GM12878 (cell line): ENCODE results near the gene RHBDD3. TPM values are rescaled to one million over a fixed set of nuclear protein-coding genes. Genes with fewer than 3 reads are reported as not detected.
"Not testable (repeated sequence)": the region's sequence is repeated elsewhere in the genome, so short reads cannot be mapped to it uniquely, and the experiment has no call there.

Source experiments
- ATAC-seq: fragments of 200-7000 bp; cut with Tn5 transposase; 3 replicates; pipeline ENCODE4 v1.9.1; 2020; ENCODE audit warnings: mild to moderate bottlenecking, moderate library complexity
- BruUV-seq: library from RNA; stranded (reverse); fragments of 400-500 nt; replicated peaks from 2 replicates; lab custom pipeline; 2021; lab: Mats Ljungman, UMichigan
- CTCF ChIA-PET: fragments of 300-600 bp; sonication (Branson Sonifier 250); formaldehyde crosslinking; extraction: SDS; loops from one replicate; lab custom pipeline; 2021; ENCODE audit warnings: inconsistent platforms; lab: Yijun Ruan, JAX
- POLR2A ChIA-PET: fragments of 350-600 bp; formaldehyde crosslinking; extraction: SDS; loops from one replicate; lab custom pipeline; 2021; ENCODE audit warnings: inconsistent platforms; lab: Charles Lee
- RAD21 ChIA-PET: fragments of 300-600 bp; sonication (Branson Sonifier 250); formaldehyde crosslinking; loops from one replicate; lab custom pipeline; 2023; ENCODE audit warnings: antibody characterized with exemption; ENCODE audit not compliant: unreplicated experiment; lab: Charles Lee
- SMC1A ChIA-PET: fragments of 300-600 bp; sonication (Branson Sonifier 250); formaldehyde crosslinking; loops from one replicate; lab custom pipeline; 2023; ENCODE audit not compliant: unreplicated experiment, uncharacterized antibody; lab: Charles Lee
- DNase-seq: peaks from one replicate; pipeline ENCODE4 v3.0.0-alpha.2; 2011; ENCODE audit warnings: low read depth, low spot score
- FAIRE-seq: peaks from 3 replicates; lab custom pipeline; 2011; peaks lifted over from hg19 to GRCh38; lab: Jason Lieb, UNC
- H2AFZ ChIP-seq: 2 replicates; pipeline ENCODE4 v1.6.0; 2011; ENCODE audit warnings: low read depth, low read length, control low read depth; ENCODE audit not compliant: control insufficient read depth
- H3K27ac ChIP-seq: 2 replicates; pipeline ENCODE4 v1.5.1; 2011; ENCODE audit warnings: control low read depth; ENCODE audit not compliant: control insufficient read depth, insufficient read depth
- H3K27me3 ChIP-seq, 2 experiments: replicated peaks in 1 of 2; 2 replicates each; pipeline versions ENCODE4 v1.6.0 to v1.6.1; 2011; ENCODE audit warnings: low read length in 1 of 2; ENCODE audit not compliant: control insufficient read depth in 2 of 2, insufficient read depth in 2 of 2
- H3K36me3 ChIP-seq, 2 experiments: 2 replicates each; pipeline ENCODE4 v1.5.1; 2011; ENCODE audit warnings: low read length in 1 of 2; ENCODE audit not compliant: control insufficient read depth in 2 of 2, insufficient read depth in 2 of 2
- H3K4me1 ChIP-seq: 2 replicates; pipeline ENCODE4 v1.6.1; 2011; ENCODE audit warnings: mild to moderate bottlenecking, low read length, moderate library complexity, mixed read lengths; ENCODE audit not compliant: control insufficient read depth, insufficient read depth
- H3K4me2 ChIP-seq: 2 replicates; pipeline ENCODE4 v1.6.0; 2011; ENCODE audit warnings: control low read depth; ENCODE audit not compliant: control insufficient read depth, insufficient read depth
- H3K4me3 ChIP-seq: fragments of 200-600 bp; sonication (generic); 2 replicates; pipeline ENCODE4 v1.5.1; 2016
- H3K79me2 ChIP-seq: 2 replicates; pipeline ENCODE4 v1.6.0; 2011; ENCODE audit warnings: low read length; ENCODE audit not compliant: control insufficient read depth, insufficient read depth
- H3K9ac ChIP-seq: 2 replicates; pipeline ENCODE4 v1.8.0; 2011; ENCODE audit warnings: low read length, control low read depth, mixed read lengths; ENCODE audit not compliant: control insufficient read depth, insufficient read depth
- H3K9me3 ChIP-seq: replicated peaks from 3 replicates; pipeline ENCODE4 v1.5.1; 2011; ENCODE audit warnings: mild to moderate bottlenecking, low read length; ENCODE audit not compliant: control insufficient read depth, insufficient read depth
- H4K20me1 ChIP-seq: 2 replicates; pipeline ENCODE4 v1.6.0; 2011; ENCODE audit not compliant: control insufficient read depth, insufficient read depth
- FOS ChIP-seq: IDR thresholded peaks from 3 replicates; pipeline ENCODE4 v1.6.1; 2011; ENCODE audit warnings: borderline replicate concordance; ENCODE audit not compliant: insufficient read length; ENCODE audit errors: extremely low read depth
- FOXK2 ChIP-seq: fragments of 450-650 bp; IDR thresholded peaks from 2 replicates; pipeline ENCODE4 v1.6.1; 2017; ENCODE audit warnings: mild to moderate bottlenecking, moderate library complexity
- HDAC2 ChIP-seq: fragments of 200-600 bp; sonication (generic); IDR thresholded peaks from 2 replicates; pipeline ENCODE4 v1.6.1; 2017
- WGBS: methylation state at CpG from one replicate; pipeline ENCODE4 v1.1.6; 2016; ENCODE audit warnings: low lambda C conversion rate; ENCODE audit not compliant: insufficient replicate concordance, insufficient coverage; ENCODE audit errors: missing lambda C conversion rate; 5-methylcytosine and 5-hydroxymethylcytosine counted together
- in situ Hi-C: fragments of 300-500 bp; cut with MboI; formaldehyde crosslinking; loops from 9 replicates; pipeline ENCODE4 v1.14.3; 2018; ENCODE audit warnings: mixed read lengths
- intact Hi-C: fragments of 100-400 bp; cut with micrococcal nuclease; formaldehyde crosslinking; loops from one replicate; pipeline ENCODE4 v1.14.2; 2022; ENCODE audit not compliant: unreplicated experiment
- polyA plus RNA-seq, 11 experiments: library from polyadenylated mRNA; depleted of rRNA in 4 of 11; unstranded in 6 of 11; stranded (reverse) in 5 of 11; fragments of >200 nt; fragmentation: Nextera tagmentation in 4 of 11; fragmentation: Illumina TruSeq in 1 of 11; extraction: Ambion mirVana in 4 of 11; extraction: Trizol in 1 of 11; gene quantifications; 1 replicate in 1 of 11; 2 replicates in 10 of 11; pipeline versions ENCODE4 v1.2.1 to v1.2.3, GENCODE V29; 2011 to 2016; ENCODE audit warnings: inconsistent platforms in 2 of 11, missing spikeins in 2 of 11, low read depth in 1 of 11
- total RNA-seq, 4 experiments: library from RNA; depleted of rRNA in 3 of 4; stranded (reverse); fragments of >200 nt in 3 of 4; fragmentation: Illumina TruSeq in 1 of 4; extraction: Trizol in 1 of 4; gene quantifications; 2 replicates each; pipeline versions ENCODE4 v1.2.1 to v1.2.3, GENCODE V29; 2013 to 2021
- TF ChIP-seq, protein P1 (sequence below): IDR thresholded peaks from 2 replicates; pipeline ENCODE4 v1.6.1; 2011; ENCODE audit warnings: mild to moderate bottlenecking, low read depth, low read length, moderate library complexity; ENCODE audit not compliant: insufficient replicate concordance

Gene RHBDD3
- total and polyA plus RNA-seq, 10 of the 15 experiments (the other 5 are each of a cell fraction or from before 2014, with no cell fraction given) = 0.27 to 41.2 (median 20.1) TPM

DNA sequence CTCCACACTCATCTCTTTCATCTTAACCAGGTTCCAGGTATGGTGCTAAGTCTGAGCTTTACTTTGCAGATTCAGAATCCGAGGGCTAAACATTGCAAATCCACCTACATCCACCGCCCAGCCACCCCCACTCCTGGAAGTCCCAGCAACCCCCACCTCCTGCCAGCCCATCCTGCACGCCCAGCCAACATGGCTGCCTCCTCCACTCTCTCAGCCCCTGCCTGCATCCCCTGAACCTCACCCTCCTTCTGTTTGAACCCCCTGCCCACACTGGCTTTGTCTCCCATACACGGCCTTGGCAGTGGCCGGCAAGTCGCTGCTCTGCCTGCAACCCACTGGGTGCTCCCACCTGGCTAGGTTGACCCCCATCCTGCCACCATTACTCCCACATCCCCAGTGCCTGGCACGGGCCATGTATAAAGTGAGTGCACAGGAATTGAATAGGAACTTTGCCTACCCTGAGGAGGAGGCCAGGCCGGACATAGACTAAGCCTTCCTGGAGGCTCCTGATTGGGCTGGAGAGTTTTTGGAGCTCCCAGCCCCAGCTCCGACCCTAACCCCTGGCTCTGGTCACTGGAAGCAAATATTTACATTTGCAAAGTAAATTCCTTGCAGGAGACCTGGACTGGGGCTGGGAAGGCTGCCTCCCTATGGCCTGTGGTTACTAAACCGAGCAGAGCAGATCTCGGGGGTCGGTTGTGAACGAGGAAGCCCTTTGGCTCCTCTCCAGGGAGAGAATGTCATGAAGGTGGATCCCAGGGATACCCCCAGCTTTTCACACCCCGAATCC lies 47.7 kb downstream of the RHBDD3 start (continued):
- TF ChIP-seq FOS (no peak), FOXK2 (no peak), HDAC2 (no peak)
- TF ChIP-seq, protein P1, sequence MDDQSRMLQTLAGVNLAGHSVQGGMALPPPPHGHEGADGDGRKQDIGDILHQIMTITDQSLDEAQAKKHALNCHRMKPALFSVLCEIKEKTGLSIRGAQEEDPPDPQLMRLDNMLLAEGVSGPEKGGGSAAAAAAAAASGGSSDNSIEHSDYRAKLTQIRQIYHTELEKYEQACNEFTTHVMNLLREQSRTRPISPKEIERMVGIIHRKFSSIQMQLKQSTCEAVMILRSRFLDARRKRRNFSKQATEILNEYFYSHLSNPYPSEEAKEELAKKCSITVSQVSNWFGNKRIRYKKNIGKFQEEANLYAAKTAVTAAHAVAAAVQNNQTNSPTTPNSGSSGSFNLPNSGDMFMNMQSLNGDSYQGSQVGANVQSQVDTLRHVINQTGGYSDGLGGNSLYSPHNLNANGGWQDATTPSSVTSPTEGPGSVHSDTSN = no peak

DNA sequence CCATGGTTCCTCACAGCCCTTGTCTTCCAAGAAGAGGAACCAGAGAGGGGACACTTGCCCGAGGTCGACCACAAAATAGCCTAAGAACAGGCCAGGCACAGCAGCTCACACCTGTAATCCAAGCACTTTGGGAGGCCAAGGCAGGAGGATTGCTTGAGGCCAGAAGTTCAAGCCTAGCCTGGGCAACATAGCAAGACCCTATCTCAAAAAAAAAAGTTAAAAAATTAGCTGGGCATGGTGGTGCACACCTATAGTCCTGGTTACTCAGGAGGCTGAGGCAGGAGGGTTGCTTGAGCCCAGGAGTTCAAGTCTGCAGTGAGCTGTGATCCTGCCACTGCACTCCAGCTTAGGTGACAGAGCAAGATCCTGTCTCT lies 48.4 kb downstream of the RHBDD3 start:
- H3K79me2 ChIP-seq, in situ Hi-C loops, H4K20me1 ChIP-seq, H3K4me3 ChIP-seq, H3K4me1 ChIP-seq, H2AFZ ChIP-seq, BruUV-seq, intact Hi-C loops, H3K27ac ChIP-seq, ATAC-seq, H3K4me2 ChIP-seq, H3K27me3 ChIP-seq, DNase-seq, FAIRE-seq, H3K9ac ChIP-seq, H3K36me3 ChIP-seq, H3K9me3 ChIP-seq: not testable (repeated sequence)
- ChIA-PET SMC1A (interaction anchor here (1.4 to 2.0 kb wide), 3 partner anchors 9 to 17 kb away, joined by 4 to 6 read pairs (median 5); no protein-coding TSS in a partner anchor), CTCF (interaction anchor here (1.2 to 1.5 kb wide), 3 partner anchors 15 to 65 kb away, joined by 3 to 5 read pairs (median 3); partner anchors contain the start of gene EMID1), POLR2A (interaction anchor here (1.1 kb wide), 1 partner anchor 9 kb away, joined by 3 read pairs; no protein-coding TSS in a partner anchor), RAD21 (interaction anchor here (0.6 to 2.0 kb wide), 3 partner anchors 17 to 431 kb away, joined by 3 to 6 read pairs (median 3); no protein-coding TSS in a partner anchor)
- 14% methylated on average over 2 of the region's 2 CpGs for WGBS
